OCI-LY3 (cell line): ENCODE results near the gene PARD3B.

Experiments
- H2AFZ ChIP-seq: fragments of 200-600, 300-600 bp; shearing (Covaris generic); 2 replicates; pipeline ENCODE4 v1.6.0; 2014; ENCODE audit warnings: antibody characterized with exemption, low read depth, low read length
- H3K27ac ChIP-seq: fragments of 200-600, 300-600 bp; sonication (generic); 2 replicates; pipeline ENCODE4 v1.5.1; 2014; ENCODE audit warnings: mild to moderate bottlenecking, low read length, moderate library complexity, mixed read lengths
- H3K27me3 ChIP-seq: fragments of 200-600, 300-600 bp; sonication (generic); 2 replicates; pipeline ENCODE4 v1.6.1; 2014; ENCODE audit warnings: low read depth, low read length, mixed read lengths
- H3K36me3 ChIP-seq: fragments of 200-600, 300-600 bp; sonication (generic); replicated peaks from 2 replicates; pipeline ENCODE3; 2014; ENCODE audit warnings: low read depth, low read length, mixed read lengths
- H3K4me1 ChIP-seq: fragments of 300-600, 200-600 bp; sonication (generic); 2 replicates; pipeline ENCODE4 v1.6.1; 2014; ENCODE audit warnings: low read length, mixed read lengths
- H3K4me2 ChIP-seq: fragments of 200-600, 300-600 bp; sonication (generic); 2 replicates; pipeline ENCODE4 v1.6.1; 2014; ENCODE audit warnings: low read length, mixed read lengths
- H3K4me3 ChIP-seq: fragments of 300-600, 200-600 bp; sonication (generic); 2 replicates; pipeline ENCODE4 v1.5.1; 2014; ENCODE audit warnings: antibody characterized with exemption, mild to moderate bottlenecking, low read length, moderate library complexity
- H3K79me2 ChIP-seq: fragments of 300-600, 200-600 bp; shearing (Covaris generic); 2 replicates; pipeline ENCODE4 v1.6.1; 2014; ENCODE audit warnings: mild to moderate bottlenecking, low read length, mixed read lengths
- H3K9ac ChIP-seq: fragments of 300-600, 200-600 bp; shearing (Covaris generic); 2 replicates; pipeline ENCODE4 v1.6.0; 2014; ENCODE audit warnings: mild to moderate bottlenecking, low read length, moderate library complexity
- H3K9me3 ChIP-seq: fragments of 200-600, 300-600 bp; shearing (Covaris generic); 2 replicates; pipeline ENCODE4 v1.6.1; 2014; ENCODE audit warnings: low read length, mixed read lengths; ENCODE audit not compliant: insufficient read depth
- H4K20me1 ChIP-seq: fragments of 200-600, 300-600 bp; sonication (generic); 2 replicates; pipeline ENCODE4 v1.6.1; 2016; ENCODE audit warnings: low read length, mixed read lengths; ENCODE audit not compliant: insufficient read depth
- CTCF ChIP-seq: fragments of 200-600, 300-600 bp; sonication (generic); IDR thresholded peaks from 2 replicates; pipeline ENCODE4 v1.5.1; 2014; ENCODE audit warnings: antibody characterized with exemption, low read length, low read depth
- EZH2phosphoT487 ChIP-seq: fragments of 200-600 bp; shearing (Covaris generic); IDR thresholded peaks from 2 replicates; pipeline ENCODE4 v1.6.1; 2018; ENCODE audit warnings: antibody characterized with exemption, mixed run types, low read depth

Gene PARD3B

GRCh38 chr2:204850581-204850980 is 305.3 kb downstream of the PARD3B start:
- Histone ChIP-seq H3K9ac (no peak overlapping the region), H3K79me2 (no peaks in the 10 kb centered on the region), H3K4me2 (no peak overlapping the region), H3K27ac (no peak overlapping the region), H4K20me1 (no peaks in the 10 kb centered on the region), H3K4me3 (no peak overlapping the region), H3K27me3 (no peaks in the 10 kb centered on the region), H2AFZ (no peak overlapping the region), H3K9me3 (no peaks in the 10 kb centered on the region), H3K4me1 (no peaks in the 10 kb centered on the region), H3K36me3 (no peaks in the 10 kb centered on the region)
- TF ChIP-seq CTCF (no peak), EZH2phosphoT487 (no peak)

- no peaks in the 10 kb centered on the region for H3K4me1 ChIP-seq
- H3K79me2 ChIP-seq: no peaks in the 10 kb centered on the region
- H4K20me1 ChIP-seq: no peaks in the 10 kb centered on the region
- no peak overlapping the region for H3K9ac ChIP-seq
- no peak overlapping the region for H2AFZ ChIP-seq
- no peak overlapping the region for H3K27ac ChIP-seq
- H3K27me3 ChIP-seq: no peaks in the 10 kb centered on the region
- H3K4me3 ChIP-seq: no peak overlapping the region
- no peaks in the 10 kb centered on the region for H3K36me3 ChIP-seq
- no peak overlapping the region for H3K4me2 ChIP-seq
- H3K9me3 ChIP-seq: no peaks in the 10 kb centered on the region
- TF ChIP-seq EZH2phosphoT487 (no peak), CTCF (no peak)
These were observed 308.6 kb downstream of the PARD3B start for GRCh38 chr2:204853905-204854304.

- H3K27me3 ChIP-seq: 0 out of 2 replicates have a peak, but pooled peaks cover 7% of the 10 kb centered on the region
- TF ChIP-seq CTCF (no peak), EZH2phosphoT487 (no peak)
- H4K20me1 ChIP-seq: no peaks in the 10 kb centered on the region
- no peak overlapping the region for H3K4me3 ChIP-seq
- no peak overlapping the region for H3K4me2 ChIP-seq
- no peak overlapping the region for H3K9ac ChIP-seq
- H2AFZ ChIP-seq: no peak overlapping the region
- no peaks in the 10 kb centered on the region for H3K79me2 ChIP-seq
- no peaks in the 10 kb centered on the region for H3K36me3 ChIP-seq
- no peaks in the 10 kb centered on the region for H3K9me3 ChIP-seq
- H3K27ac ChIP-seq: no peak overlapping the region
- no peaks in the 10 kb centered on the region for H3K4me1 ChIP-seq
These were observed 315.0 kb downstream of the PARD3B start for GRCh38 chr2:204860274-204860673.

- no peak for TF ChIP-seq CTCF
- TF ChIP-seq EZH2phosphoT487: no peak
- H3K4me3 ChIP-seq: no peak overlapping the region
- H2AFZ ChIP-seq: no peak overlapping the region
- H3K4me2 ChIP-seq: no peak overlapping the region
- 0 out of 2 replicates have a peak, but pooled peaks cover 9% of the 10 kb centered on the region for H3K27me3 ChIP-seq
- no peaks in the 10 kb centered on the region for H3K79me2 ChIP-seq
- no peak overlapping the region for H3K27ac ChIP-seq
- no peaks in the 10 kb centered on the region for H4K20me1 ChIP-seq
- 0 out of 2 replicates have a peak, but pooled peaks cover 3% of the 10 kb centered on the region for H3K4me1 ChIP-seq
- no peak overlapping the region for H3K9ac ChIP-seq
- H3K36me3 ChIP-seq: no peaks in the 10 kb centered on the region
- no peaks in the 10 kb centered on the region for H3K9me3 ChIP-seq
These were observed 317.5 kb downstream of the PARD3B start for GRCh38 chr2:204862809-204863208.
